Stimulated activated CD4-positive, alpha-beta T cell treated with anti-CD3 and anti-CD28 coated beads, Interleukin-4, amount 100 ng/mL, for 24 hours (primary cell): ENCODE results near the gene TSHZ1.

Experiments used
- DNase-seq: peaks from one replicate; pipeline ENCODE4 v3.0.0-alpha.2; 2020

Gene TSHZ1

DNA sequence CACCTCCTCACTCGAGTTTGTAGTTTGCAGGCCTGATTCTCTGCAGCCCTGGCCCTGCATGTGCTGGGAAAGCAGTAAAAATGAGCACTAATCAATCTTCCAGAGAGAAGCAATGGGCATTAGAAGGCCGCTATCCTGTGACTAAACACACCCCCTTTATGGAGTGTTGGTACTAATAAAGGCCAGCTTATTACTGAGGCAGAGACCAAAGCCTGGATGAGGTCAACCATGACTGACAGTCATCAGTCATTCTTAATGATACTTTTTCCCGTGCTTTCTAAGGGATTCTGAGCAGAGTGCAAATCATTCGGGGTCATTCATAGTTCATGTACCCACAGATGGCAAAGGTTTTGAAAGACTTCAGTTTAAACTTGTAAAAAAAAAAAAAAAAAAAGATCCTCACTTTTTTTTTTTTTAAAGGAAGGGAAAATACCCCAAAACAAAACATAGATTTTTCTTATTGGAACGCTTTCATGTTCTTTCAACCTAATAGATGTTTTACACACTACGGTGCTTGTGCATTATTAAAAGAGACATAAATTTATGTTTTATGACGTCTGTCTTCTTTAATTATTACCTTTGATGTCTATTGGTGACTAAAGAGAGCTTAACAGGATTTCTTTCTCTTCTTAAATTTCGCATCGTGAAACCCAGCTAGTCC lies 13.2 kb downstream of the TSHZ1 start:
- DNase-seq: no peak

- no peak for DNase-seq
Observed at GRCh38 chr18:75226286-75226955, 15.8 kb downstream of the TSHZ1 start.

DNA sequence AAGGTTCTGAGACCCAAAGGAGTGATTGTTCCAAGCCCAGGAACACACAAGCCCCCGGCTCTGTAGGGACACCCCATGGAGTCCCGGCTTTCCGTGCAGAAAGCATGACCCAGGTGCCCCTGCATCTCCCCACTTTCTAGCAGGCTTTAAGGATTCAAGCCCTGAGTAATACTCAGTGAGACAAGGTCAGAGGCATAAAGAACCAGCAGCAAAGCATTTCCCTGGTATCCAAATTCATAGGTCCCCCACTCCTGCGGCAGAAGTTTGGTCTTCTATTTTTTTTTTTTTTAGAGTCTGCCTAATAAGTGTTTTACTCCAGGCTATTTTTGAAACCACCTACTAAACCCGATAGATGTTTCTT lies 16.3 kb downstream of the TSHZ1 start:
- no peak for DNase-seq

GRCh38 chr18:75227535-75228296 lies 17.1 kb downstream of the TSHZ1 start:
- DNase-seq: no peak

GRCh38 chr18:75228967-75229366 lies 18.4 kb downstream of the TSHZ1 start:
- no peak for DNase-seq

GRCh38 chr18:75229437-75229836 lies 18.8 kb downstream of the TSHZ1 start:
- no peak for DNase-seq

- DNase-seq: no peak
Observed at GRCh38 chr18:75230163-75231052, 19.8 kb downstream of the TSHZ1 start.

DNA sequence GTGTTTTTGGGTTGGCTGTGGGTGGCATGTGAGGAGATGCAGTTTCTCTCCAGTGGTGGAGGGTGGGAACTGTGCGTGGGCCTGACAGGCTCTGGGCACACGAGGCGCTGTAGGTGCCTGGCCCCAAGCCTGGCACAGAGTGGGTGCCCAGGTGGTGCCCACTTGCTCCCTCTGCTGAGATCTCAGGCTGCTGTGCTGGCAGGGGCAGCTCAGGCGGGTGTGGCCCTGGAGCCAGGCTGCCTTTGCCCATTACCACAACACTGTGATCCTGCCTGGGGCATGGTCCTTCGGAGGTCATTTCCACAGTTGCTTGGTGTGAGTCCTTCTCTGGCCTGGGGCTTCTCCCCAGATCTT lies 20.4 kb downstream of the TSHZ1 start:
- DNase-seq: no peak

DNA sequence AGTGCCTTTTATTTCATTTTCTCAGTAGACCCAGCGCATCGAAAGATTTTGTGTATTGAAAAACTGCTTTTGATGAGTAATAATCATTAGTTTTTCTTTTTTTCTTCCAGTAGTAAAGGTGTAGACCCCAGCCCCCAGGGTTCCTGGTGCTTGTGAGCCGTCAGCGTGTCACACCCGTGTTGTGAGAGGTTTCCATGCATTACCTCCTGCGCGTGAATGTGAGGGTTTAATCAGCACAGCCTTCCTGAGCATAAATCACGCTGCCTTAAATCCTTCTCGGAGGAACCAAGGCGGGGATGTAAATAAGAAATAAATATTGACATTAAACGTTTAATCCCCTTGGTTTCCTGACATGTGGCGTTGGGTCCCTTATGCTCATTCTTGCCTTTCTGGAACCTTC lies 24.3 kb downstream of the TSHZ1 start:
- no peak for DNase-seq

GRCh38 chr18:75235896-75236295 lies 25.3 kb downstream of the TSHZ1 start:
- no peak for DNase-seq

DNA sequence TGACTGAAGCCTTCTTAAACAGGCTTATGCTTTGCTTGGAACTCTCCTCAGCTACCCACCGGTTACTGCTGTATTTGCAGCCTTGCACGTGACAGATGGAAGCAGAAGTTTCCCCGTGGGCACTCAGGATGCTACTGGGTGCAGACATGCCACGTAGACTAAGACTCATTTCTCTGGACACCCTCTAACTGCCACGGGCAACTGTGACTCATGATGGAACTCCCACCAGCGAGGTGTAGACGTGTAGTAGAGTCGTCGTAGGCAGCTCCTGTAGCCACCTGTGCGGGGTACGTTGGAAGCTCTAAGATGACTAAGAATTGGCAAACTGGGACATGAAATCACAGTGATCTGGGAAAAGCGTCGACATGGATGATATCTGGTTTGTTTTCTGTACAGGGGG lies 27.5 kb downstream of the TSHZ1 start:
- DNase-seq: no peak

DNA sequence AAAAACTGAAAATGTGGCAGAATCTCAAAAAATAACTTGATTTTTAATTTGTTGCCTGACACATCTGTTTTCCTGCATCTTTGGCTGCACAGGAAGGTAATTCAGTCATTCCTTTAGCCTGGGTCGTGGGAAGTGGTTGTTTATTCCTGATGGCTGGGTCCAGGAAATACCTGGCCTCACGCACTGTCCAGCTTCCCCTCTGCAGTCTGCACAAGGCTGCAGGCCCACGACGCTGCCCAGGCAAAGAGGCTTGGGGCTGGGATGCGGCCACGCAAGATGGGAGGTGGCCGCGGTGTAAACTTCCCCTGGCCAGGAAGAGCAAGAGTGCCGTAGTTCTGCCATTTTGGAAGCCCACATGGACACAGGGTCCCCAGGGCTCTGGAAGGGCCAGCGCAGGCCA lies 28.2 kb downstream of the TSHZ1 start:
- DNase-seq: no peak

- no peak for DNase-seq
Observed at GRCh38 chr18:75240433-75240832, 29.8 kb downstream of the TSHZ1 start.

DNA sequence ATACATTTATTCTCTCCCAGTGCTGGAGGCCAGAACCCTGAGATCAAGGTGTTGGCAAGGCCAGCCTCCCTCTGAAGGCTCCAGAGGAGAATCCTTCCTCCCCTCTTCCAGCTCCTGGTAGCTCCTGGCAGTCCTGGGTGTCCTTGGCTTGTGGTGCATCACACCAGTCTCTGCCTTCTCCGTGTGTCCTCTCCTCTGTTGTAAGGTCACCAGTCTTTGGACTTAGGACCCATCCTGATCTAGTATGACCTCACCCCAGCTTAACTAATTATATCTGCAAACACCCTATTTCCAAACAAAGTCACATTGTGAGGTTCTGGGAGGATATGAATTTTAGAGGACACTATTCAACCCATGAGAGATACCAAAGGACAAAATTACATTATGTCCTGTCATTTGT lies 31.1 kb downstream of the TSHZ1 start:
- DNase-seq: no peak

DNA sequence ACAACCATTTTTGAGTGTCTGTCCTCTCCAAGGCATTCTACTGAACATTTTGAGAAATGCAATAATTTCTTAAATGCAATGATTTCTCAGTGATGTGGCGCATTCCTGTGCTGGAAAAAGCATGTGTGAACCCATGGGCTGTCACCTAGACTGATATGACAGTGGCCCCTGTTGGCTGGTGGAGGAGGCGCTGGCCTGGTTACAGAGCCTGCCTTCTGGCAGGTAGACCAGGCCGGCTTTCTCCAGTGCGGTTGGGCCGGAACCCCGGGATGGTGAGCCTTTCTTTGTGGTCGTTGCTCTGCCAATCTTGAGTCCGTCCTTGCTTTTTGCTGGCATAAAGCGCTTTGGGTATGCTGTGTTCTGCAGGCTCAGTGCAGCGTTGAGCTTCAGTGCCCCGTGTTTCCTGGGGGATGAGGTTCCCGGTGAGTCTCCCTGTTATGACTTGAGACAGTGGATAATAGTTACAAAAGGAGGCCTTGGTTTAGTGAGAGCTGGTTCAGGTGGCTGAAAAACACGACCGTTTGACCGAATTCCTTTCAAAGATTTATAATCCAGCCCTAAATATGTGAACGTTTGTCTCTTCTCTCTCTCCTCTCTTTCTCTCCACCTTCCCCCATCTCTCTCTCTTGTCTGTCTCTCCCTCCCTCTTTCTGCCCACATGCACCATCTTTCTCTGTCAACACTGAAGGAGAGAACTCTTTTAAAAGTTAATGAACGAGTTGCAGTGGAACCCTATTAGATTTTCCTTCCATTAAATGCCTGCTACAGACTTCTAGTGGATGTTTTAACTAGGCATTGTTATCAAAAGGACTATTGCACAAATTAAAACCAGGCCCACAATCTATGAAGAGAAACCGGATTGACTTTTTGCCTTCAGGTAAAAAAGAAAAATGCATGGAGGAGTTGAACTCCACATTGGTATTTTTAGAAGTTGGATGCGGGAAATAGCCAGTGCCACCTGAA lies 34.0 kb downstream of the TSHZ1 start:
- DNase-seq: no peak

GRCh38 chr18:75246721-75247610 lies 36.4 kb downstream of the TSHZ1 start:
- DNase-seq: no peak

DNA sequence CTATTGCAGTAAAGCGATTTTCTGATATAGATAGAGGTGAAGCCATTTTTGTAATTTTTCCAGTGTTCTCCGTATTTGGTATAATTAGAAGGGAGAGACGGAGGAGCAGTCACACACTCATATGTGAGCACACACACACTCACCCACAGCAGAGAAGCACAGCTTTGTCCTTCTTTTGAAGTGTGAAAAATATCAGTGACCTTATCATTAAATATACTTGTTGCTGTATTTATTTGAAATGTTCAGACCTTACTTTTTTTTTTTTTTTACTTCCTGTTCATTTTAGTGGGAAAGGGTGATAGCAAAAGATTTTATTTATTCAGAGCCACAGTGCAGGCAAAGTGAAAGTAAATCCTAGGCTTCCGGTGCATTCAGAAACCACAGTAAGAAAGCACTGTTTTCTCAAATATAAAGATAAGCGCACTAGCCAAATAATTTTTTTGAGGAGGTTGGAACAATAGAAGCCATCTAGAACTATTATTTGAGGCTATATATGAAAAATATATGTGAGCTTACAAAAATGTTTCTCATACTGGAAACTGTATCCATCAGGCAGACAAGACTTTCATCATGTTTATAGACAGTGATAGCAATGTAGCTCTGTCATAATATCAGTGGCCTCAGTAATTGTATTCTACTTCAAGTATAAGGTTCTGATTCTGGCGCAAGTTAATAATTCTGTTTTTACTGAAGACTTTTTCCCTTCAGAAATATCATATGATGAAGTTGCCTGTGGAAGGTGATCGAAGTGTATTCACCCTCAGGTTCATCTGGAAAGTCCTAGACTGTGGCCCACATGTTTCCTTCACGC lies 37.2 kb downstream of the TSHZ1 start:
- DNase-seq: no peak

GRCh38 chr18:75248426-75249174 lies 38.0 kb downstream of the TSHZ1 start:
- no peak for DNase-seq

DNA sequence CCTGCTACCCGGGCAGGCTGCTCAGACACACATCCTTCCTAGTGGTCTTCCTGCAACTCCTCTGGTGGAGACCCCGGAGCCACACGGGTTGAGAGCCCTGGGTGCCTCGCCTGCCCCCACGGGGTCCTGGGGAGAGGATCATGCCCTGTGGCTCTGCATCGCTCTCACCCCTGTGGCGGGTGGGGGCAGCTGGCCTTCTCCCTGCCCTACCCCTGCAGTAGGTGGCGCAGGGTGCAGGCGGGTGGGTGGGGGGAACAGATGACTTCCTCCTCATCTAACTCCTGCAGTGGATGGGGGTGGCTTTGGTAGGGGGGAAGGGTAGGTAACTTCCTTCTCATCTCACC lies 38.5 kb downstream of the TSHZ1 start:
- no peak for DNase-seq
